Measurements from ENCODE around the gene LRRN3. TPM values are rescaled to one million over a fixed set of nuclear protein-coding genes. Genes with fewer than 3 reads are reported as not detected.

Gene LRRN3
- total RNA-seq, 1 donor from 2014 or later = not detected

GRCh38 chr7:111074071-111074747 lies 16.7 kb upstream of the LRRN3 start:
- no peak for TF ChIP-seq CTCF (IDR thresholded peaks at IDR 0.05; ENCODE audit: insufficient read depth, low read length, severe bottlenecking)
- no peaks in the 10 kb centered on the region for H3K36me3 ChIP-seq (ENCODE audit: control insufficient read depth, insufficient read depth, low read length)
- DNase-seq (ENCODE audit: low read depth) (peak; percentile 45), FAIRE-seq (no peak)
- H3K4me3 ChIP-seq (ENCODE audit: low read depth, low read length) = no peak overlapping the region
- H3K27me3 ChIP-seq (ENCODE audit: control insufficient read depth, insufficient read depth, low read length) = no peaks in the 10 kb centered on the region

- no peak overlapping the region for H3K4me3 ChIP-seq (ENCODE audit: low read depth, low read length)
- no peak for TF ChIP-seq CTCF (IDR thresholded peaks at IDR 0.05; ENCODE audit: insufficient read depth, low read length, severe bottlenecking)
- no peak for DNase-seq (ENCODE audit: low read depth)
- no peaks in the 10 kb centered on the region for H3K36me3 ChIP-seq (ENCODE audit: control insufficient read depth, insufficient read depth, low read length)
- no peaks in the 10 kb centered on the region for H3K27me3 ChIP-seq (ENCODE audit: control insufficient read depth, insufficient read depth, low read length)
- no peak for FAIRE-seq
These were observed 16.2 kb upstream of the LRRN3 start for GRCh38 chr7:111074748-111075146.

- H3K27me3 ChIP-seq (ENCODE audit: control insufficient read depth, insufficient read depth, low read length) = no peaks in the 10 kb centered on the region
- TF ChIP-seq CTCF (IDR thresholded peaks at IDR 0.05; ENCODE audit: insufficient read depth, low read length, severe bottlenecking) = no peak
- no peak for FAIRE-seq
These were observed 15.4 kb upstream of the LRRN3 start for GRCh38 chr7:111075498-111075897.

GRCh38 chr7:111076205-111076604 lies 14.7 kb upstream of the LRRN3 start:
- Histone ChIP-seq H3K4me3 (ENCODE audit: low read depth, low read length) (no peak overlapping the region), H3K27me3 (ENCODE audit: control insufficient read depth, insufficient read depth, low read length) (no peaks in the 10 kb centered on the region), H3K36me3 (ENCODE audit: control insufficient read depth, insufficient read depth, low read length) (no peaks in the 10 kb centered on the region)
- FAIRE-seq = no peak
- no peak for TF ChIP-seq CTCF (IDR thresholded peaks at IDR 0.05; ENCODE audit: insufficient read depth, low read length, severe bottlenecking)
- peak; percentile 25 for DNase-seq (ENCODE audit: low read depth)

More at GRCh38 chr7:111075498-111075897, 15.4 kb upstream of the LRRN3 start:
- Histone ChIP-seq H3K4me3 (ENCODE audit: low read depth, low read length) (no peak overlapping the region), H3K36me3 (ENCODE audit: control insufficient read depth, insufficient read depth, low read length) (no peaks in the 10 kb centered on the region)
- DNase-seq (ENCODE audit: low read depth) = no peak

DNA sequence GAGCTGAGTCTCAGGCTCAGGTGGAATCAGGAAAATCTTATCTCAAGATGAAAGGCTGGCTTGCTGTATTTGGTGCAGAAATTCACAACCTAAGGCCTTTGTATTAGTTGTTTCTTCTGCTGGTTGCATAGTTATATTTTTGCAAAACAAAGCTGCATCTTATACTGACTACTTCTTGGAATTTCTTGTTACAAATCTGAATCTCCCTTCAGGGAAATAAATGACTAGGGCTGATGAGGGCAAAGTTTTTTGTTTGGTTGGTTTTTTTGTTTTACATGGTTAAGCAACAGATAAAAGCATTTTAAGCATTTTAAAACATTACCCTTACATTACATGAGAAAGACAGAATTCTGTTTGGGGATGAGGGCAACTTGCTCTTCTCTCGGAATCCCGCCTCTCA lies 13.9 kb upstream of the LRRN3 start:
- FAIRE-seq = no peak
- Histone ChIP-seq H3K27me3 (ENCODE audit: control insufficient read depth, insufficient read depth, low read length) (no peaks in the 10 kb centered on the region), H3K4me3 (ENCODE audit: low read depth, low read length) (no peak overlapping the region), H3K36me3 (ENCODE audit: control insufficient read depth, insufficient read depth, low read length) (no peaks in the 10 kb centered on the region)
- no peak for TF ChIP-seq CTCF (IDR thresholded peaks at IDR 0.05; ENCODE audit: insufficient read depth, low read length, severe bottlenecking)
- DNase-seq (ENCODE audit: low read depth) = no peak

All from bronchial epithelial cell (primary cell).